GM21423 (cell line): ENCODE measurements around the gene RAB22A.

Experiments used
- ATAC-seq: cut with Tn5 transposase; IDR thresholded peaks from one replicate; pipeline ENCODE4 v1.9.1; 2021; ENCODE audit warnings: mild to moderate bottlenecking, moderate library complexity; ENCODE audit not compliant: unreplicated experiment

The RAB22A gene

DNA sequence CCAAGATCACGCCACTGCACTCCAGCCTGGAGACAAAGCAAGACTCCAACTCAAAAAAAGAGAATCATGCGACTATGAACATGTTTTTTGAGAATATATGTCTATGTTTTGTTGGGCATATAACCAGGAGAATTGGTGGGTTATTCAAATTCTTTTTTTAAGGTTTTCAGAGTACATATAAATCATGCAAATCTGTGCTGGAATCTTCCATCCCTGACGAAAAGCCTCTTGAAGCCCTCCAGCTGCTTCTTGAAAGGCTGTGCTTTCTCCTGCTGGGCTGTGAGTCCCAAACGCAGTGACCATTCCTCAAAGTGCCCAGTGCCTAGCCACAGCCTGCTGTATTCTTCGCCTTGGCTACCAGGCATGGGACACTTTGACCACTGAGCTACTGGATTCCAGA, 9.2 kb upstream of the RAB22A start:
- ATAC-seq: no peak

DNA sequence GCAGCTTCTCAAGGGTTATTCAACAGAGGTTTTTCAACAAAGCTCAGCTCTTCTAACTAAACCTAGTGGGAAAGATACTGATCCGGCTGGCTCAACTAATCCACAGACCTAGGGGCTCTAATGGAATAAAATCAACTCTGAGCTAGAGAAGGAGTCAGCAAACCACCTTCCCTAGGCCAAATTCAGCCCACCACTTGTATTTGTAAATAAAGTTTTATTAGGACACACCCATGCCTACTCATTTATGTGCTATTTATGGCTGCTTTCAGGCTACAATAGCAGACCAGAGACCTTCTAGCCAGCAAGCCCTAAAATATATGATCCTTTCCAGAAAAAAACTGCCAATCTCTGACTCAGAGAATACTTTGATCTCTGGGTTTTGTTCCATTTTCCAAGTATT, 6.0 kb upstream of the RAB22A start:
- no peak for ATAC-seq

DNA sequence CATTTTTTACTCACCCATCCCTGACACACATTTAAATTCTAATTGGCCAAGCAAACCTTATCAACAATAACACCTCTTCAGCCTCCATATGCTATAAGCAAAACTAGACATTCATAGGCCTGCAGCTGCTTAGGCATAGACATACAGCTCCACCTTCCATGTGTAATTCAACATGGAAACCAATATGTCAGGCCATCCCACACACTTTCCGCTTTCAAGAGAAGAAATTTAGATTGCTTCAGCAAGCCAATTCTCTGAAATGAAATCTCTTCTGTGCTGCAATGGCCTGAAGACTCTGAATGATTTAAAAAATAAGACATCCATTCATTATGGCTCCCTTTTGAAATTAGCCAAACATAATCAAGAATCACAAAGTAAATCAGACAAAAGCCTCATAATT, 4.5 kb upstream of the RAB22A start:
- ATAC-seq: no peak

DNA sequence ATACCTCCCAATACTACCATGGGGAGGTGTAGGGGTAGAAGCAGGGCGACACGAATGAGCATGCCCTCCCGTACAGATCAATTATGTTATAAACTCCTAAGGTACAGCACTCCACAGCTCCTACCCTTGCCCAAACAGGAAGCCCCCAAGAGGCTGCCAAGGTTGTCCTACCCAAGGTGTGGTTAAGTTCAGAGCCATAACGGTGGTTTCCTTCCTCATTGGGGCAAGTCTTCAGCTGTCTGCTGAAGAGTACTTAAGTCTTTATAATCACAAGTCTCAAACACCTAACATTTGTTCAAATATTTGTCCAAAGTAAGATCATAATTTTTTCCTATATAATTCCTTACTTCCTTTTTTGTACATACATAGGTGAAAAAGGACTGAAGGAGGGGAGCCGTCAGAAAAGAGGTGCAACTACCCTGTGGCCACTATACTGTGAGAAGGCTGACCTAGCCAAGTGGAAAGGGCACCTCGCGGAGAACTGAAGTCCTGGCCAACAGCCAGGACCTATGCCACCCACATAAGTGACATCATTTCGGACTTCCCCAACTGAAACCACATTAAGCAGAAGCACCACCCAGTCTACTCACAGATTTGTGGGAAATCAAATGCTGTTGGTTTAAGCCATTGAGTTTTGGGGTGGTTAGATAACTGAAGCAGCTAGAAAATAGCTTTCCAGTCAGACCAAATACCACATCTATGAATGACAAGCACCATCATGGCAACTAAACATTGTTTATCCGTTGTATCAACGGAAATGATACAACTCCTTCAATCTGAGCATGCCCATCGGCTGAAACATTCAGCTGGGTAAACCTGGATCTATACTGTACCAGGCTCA, 2.9 kb upstream of the RAB22A start:
- peak; percentile 35 for ATAC-seq

DNA sequence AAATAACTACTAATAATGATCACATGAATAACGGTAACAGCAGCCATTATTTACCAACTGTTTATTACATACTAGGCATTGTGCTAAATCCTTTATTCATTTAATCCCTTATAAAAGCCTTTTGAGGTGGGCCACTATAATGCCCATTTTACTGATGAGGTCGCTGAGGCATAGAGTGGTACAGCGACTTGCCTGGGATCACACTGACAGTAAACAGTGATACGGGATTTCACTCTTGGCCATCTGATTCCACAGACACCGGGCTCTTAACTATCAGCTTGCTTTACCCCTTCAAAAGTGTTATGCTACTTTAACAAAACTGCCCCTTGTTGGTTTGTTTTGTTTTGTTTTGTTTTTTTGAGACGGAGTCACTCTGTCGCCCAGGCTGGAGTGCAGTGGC, 2.2 kb upstream of the RAB22A start:
- ATAC-seq: no peak

DNA sequence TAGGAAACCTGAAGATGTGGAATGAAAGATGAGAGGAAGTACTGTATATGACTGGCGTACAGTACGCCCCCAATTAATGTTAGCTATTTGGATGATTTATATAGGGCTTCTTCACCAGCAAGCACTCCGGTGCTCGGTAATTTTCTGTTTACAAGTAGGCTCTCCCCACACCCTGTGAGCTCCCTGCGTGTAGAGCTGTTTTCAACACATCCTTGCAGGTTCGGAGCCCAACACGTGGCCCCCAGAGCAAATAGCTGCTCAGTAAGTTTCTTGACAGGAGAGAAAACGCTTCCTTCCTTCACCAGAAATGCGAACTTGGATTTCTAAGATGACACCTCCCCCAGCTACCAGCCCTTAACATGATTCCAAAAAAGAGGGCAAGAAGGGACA, 1.2 kb upstream of the RAB22A start:
- no peak for ATAC-seq

DNA sequence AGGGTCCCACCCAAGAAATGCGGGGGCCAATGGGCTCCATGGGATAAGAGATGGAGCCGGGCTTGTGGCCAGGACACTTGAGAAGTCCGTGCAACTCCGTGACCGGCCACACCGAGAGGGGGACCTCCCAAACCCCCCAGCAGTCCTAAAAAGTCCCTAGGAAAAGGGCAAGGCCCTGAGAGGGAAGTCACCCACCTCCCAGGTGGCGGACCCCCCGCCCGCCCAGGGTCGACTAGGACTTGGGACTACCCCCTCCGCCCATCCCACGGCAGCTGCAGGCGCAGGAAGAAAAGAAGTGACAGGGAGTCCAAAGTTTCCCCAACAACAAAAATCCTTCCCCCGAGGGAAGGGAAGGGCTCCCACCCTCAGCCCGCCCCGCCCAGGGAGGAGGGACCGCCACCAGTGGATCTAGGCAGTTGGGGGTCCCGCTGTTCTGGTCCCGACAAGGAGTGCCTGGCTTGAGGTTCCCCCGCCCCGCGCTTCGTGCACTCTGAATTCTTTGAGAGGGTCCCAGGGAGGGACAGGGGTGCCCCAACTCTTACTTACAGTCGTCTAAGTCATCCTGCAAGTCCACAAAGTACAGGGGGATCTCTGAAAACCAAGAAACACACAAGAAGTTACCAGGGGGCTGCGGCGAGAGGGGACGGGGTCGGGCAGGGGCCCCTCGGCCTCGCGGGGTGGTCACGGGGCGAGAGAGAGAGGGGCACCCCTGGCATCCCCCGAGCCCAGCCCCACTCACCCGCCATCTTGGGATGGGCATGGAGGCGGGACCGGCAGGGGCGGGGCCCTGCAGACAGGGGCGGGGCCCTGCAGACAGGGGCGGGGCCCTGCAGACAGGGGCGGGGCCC, 611 bp upstream of the RAB22A start:
- peak; percentile 45 for ATAC-seq

DNA sequence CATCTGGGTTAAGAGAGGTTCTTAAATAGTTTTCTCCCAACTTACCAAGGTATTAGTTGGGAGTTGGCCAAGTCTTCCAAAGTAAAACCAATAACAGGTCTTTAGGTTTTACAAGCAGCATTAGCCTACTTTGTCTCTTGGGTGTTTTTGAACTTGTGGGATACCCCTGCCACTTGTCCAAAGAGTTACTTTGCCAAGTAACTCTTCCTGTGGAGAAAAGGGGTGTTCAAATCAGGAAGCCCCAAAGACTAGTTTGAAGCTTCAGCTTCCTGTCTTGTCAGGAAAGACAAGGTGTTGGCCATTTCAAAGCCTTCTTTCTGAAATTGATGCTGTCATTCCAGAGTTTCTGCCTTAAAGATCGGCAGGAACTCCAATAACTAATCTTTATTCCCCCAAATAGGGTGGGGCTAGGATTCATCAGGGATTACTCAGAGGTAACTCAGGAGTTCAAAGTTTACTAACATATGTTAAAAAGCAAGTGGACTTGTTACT, 822 bp downstream of the RAB22A start:
- no peak for ATAC-seq

DNA sequence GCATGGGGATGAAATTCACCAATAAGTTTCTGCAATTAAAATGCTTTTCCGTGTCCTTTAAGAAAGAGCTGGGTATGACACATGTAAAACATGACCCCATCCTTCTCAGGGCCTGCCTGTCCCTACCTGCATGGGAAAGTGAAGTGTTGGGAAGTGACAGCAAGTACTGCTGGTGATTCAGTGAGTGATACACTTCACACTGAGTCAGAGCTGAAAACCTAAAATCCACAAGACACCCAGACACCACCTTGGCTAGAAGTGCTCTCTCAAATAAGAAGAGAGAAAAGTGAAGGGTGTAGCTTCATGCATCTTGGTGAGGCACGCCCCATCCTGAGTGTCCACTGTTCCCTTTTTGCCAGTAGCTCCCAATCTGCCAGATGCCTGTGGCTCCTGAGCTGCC, 3.3 kb downstream of the RAB22A start:
- no peak for ATAC-seq

DNA sequence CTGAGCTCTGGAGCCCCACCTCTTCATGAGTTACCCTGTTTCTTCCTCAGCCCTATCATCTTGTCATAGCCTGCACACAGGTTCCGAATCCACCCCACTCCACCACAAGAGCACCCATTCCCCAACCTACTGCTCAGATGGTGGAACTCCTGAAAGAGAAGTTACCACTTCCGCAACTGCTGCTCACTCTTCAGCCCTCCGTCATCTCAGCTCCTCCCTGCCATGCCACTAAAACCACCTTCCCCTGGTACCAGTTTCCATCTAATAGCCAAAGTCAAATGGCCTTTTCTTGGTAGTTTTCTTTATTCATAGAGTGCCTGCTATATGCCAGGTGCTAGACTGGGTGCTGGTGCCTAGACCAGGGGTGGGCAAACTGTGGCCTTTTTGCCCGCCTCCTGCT, 3.9 kb downstream of the RAB22A start:
- ATAC-seq: no peak

DNA sequence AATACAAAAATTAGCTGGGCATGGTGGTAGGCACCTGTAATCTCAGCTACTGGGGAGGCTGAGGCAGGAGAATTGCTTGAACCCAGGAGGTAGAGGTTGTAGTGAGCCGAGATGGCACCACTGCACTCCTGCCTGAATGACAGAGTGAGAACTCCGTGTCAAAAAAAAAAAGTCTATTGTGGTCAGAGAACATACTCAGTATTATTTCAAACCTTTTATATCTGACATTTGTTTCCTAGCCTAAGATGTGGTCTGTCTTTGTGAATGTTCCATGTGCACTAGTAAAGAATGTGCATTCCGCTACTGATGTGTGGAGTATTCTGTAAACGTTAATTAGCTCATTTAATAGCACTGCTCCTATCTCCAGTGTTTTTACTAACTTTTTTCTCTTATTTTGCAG, 11.7 kb downstream of the RAB22A start:
- no peak for ATAC-seq

DNA sequence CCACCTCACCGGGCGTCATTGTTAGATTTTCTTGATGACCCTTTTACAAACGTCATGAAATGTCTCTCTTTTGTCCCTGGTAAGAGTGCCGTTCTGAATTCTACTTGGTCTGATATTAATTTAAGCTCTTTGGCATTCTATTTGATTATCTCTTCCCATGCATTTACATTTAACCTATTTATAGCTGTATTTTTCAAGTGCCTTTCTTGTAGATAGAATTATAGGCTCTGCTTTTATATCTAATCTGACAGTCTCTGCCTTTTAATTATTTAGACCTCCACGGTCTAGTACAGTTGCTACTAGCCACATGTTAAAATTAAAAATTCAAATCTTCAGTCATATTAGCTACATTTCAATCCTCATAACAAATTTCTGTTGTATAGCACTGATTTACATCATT, 12.6 kb downstream of the RAB22A start:
- no peak for ATAC-seq

DNA sequence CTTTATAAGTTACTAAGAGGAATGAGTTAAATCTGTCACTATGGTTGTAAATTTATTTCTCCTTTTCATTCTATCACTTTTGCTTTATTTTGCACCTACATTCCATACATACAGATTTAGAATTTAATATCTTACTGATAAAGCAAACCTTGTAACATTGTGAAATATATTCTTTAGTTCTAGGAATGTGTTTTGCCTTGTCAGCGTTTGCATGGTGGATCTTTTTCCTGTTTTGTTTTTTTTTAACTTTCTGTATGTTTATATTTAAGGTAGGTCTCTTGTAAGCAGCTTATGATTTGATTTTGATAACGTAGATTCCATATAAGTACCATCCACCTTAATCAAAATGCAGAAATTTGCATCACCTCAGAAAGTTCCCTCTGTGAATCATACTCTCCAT, 16.4 kb downstream of the RAB22A start:
- no peak for ATAC-seq

DNA sequence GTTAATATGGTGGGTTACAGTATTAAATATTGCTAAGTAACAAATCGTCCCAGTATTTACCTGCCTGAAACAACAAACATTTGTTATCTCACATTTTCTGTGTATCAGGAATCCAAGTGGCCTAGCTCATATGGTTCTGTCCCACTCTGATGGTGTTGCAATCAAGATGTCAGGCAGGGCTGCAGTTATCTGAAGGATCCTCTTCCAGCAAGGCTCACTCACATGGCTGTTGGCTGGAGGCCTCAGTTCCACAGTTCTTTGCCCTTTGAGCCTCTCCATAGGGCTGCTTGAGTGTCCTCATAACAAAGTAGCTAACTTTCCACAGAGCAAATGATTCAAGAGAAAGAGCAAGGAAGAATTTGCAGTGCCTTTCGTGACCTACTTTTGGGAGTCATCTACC, 17.7 kb downstream of the RAB22A start:
- ATAC-seq: no peak

DNA sequence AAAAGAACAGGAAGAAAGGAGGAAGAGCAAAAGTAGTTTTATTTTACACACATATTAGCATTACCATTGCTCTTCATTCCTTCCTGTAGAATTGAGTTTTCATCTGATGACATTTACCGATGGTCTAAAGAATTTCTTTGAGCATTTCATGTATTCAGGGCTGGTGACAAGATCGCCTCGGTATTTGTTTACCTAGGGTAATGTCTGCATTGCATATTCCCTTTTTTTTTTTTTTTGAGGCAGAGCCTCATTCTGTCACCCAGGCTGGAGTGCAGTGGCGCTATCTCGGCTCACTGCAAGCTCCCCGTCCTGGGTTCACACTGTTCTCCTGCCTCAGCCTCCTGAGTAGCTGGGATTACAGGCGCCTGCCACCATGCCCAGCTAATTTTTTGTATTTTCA, 19.3 kb downstream of the RAB22A start:
- ATAC-seq: no peak

DNA sequence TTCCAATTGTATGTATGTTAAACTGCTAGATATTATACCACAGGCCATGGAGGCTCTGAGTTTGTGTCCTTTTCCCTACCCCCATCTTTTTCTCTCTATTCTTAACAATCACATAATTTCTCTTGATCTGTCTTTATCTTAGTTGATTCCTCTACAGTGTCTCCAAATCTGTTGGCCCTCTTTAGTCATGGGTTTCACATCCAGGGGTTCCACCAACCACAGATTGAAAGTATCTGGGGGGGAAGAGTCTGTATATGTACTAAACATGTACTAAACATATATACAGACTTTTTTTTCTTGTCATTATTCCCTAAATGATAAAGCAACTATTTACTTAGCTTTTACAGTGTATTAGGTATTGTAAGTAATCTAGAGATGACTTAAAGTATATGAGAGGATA, 20.2 kb downstream of the RAB22A start:
- ATAC-seq: no peak

DNA sequence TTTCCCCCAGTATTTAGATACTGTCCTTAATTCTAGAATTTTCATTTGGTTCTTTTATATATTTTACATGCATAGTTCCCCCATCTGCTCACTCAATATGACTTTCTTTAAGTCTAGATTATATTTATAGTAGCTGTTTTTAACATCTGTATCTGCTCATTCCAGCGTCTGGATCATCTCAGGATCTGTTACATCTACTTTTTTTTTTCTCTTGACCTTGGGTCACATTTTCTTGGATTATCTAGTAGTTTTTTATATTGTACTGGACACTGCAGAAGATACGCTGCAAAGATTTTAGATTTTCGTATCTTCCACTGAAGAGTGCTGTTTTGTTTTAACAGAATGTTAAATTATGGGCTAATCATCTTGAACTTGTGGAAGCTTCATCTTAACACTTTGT, 20.7 kb downstream of the RAB22A start:
- ATAC-seq: no peak

DNA sequence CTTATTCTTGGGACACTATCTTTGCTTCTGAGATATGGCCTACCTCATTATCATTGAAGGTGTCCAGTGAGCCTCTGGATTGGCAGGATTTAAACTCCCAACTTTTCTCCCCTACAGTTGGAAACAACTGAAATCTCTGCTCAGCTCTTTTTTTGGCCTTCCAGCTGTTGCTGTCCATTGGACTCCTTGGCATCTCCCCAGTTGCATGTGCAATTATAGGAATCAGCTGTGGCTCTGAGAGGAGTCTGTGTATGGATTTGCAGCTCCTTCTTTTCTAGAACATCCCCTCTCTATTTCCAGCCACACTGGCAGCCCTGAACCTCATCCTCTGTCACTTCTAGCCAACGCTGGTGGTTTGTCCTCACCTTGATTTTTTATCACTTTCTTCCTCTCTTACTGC, 21.2 kb downstream of the RAB22A start:
- no peak for ATAC-seq

DNA sequence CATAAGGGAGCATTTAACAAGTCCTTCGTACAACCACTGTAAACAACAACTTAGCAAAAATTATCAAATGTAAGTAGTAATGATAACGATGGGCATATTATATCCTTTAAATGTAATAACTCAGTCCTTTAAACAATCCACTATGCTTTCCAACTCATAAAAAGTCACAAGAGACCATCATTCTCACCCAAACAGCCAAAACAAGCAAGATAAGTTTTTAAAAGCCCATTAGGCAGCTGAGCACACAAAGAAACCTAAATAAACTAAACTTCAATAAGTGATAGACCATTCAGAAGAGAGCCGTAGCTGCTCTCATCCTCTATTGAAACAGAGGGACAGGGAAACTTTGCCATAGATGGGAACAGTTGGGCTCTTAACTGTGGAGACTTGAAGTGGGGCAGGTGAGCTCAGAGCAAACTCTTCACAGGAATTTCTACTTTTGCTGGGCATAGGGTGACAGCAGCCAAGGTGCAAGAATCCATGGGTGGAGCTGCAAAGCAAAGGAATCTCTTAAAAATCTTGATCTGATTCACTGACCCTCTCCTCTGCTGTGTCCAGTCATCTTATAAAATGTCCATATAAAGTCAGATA, 22.5 kb downstream of the RAB22A start:
- ATAC-seq: no peak

DNA sequence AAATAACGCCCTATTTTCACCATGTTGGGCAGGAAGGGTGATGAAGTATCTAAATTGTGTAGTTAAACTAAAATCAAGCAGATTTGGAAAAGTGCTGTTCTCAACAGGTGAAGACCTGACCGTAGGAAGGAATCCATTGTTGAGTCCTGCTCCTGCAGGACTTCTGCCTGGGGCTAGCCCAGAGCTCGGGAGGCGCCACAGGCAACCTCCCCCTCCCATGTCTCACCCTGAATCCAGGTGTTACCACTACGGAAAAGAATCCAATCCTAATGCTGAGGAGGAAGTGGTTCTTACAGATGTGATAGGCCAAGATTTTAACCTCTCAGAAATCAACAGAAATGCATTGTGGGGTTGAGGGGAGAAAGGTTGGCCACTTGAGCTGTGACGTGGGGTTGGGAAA, 30.2 kb downstream of the RAB22A start:
- ATAC-seq: no peak

DNA sequence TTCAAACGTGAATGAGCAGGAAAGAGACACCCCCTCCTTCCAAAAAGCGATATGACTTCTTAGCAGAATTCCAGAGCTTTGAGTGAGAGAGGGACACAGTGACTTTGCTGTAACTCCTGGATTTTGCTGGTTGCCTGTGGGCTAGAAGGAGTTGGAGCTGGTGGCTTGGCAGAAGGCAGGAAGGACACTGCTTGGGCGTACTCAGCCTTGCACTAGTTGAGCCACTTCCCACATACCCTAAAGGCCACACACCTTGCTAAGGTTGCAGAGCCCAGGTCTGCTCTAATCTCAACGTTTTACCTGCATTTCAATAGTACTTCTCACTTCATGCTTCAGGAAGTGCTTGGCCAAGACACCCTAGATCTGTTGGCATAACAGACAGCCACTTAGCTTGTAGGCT, 30.6 kb downstream of the RAB22A start:
- ATAC-seq: no peak

DNA sequence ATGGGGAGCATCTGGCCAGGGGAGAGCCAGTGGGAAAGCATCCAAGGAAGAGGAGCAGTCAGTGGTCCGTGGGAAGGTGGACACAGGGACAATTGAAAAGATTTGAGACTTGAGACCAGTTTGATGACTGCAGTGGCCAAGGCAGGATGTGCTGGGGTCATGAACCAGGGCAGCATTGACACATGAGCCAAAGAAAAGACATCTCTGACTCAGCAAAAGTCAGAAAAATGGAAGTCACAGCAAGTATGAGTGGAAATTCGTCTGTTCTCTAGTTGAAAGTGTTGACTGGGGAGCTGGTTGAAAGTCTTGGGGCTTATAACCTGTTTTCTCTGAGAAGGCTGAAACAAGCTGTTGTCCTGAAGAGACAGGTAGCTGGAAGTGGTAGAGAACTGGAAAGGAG, 31.3 kb downstream of the RAB22A start:
- no peak for ATAC-seq
